Natural killer cell (primary cell): ENCODE measurements around the gene CHST8. TPM values are rescaled to one million over a fixed set of nuclear protein-coding genes. Genes with fewer than 3 reads are reported as not detected.

Source experiments
- ATAC-seq, 3 donors: fragments of 150-1000 bp in 2 of 3; fragments of 200-7000 bp in 1 of 3; cut with Tn5 transposase; 1 replicate in 1 of 3; 2 replicates in 2 of 3; pipeline ENCODE4 v1.10.0; 2021; ENCODE audit warnings: mild to moderate bottlenecking in 2 of 3, moderate library complexity in 2 of 3
- DNase-seq, 2 donors: peaks; one replicate each; pipeline versions ENCODE4 v3.0.0 to v3.0.0-alpha.2; 2013 to 2021; ENCODE audit warnings: mixed read lengths in 1 of 2
- H3K27ac ChIP-seq: one replicate; pipeline ENCODE4 v1.5.1; 2013; ENCODE audit warnings: mild to moderate bottlenecking, low read length
- H3K27me3 ChIP-seq: one replicate; pipeline ENCODE4 v1.6.1; 2013; ENCODE audit warnings: low read length; ENCODE audit not compliant: control insufficient read depth, insufficient read depth
- H3K36me3 ChIP-seq: one replicate; pipeline ENCODE4 v1.6.1; 2013; ENCODE audit warnings: low read length; ENCODE audit not compliant: control insufficient read depth, insufficient read depth
- H3K4me1 ChIP-seq: one replicate; pipeline ENCODE4 v1.6.1; 2013; ENCODE audit warnings: low read length; ENCODE audit not compliant: control insufficient read depth, insufficient read depth
- H3K4me3 ChIP-seq: one replicate; pipeline ENCODE4 v1.5.1; 2013; ENCODE audit warnings: low read length
- H3K9me3 ChIP-seq: one replicate; pipeline ENCODE4 v1.6.1; 2013; ENCODE audit warnings: low read length; ENCODE audit not compliant: control insufficient read depth, insufficient read depth
- H3K27ac Mint-ChIP-seq, 2 donors: one replicate each; pipeline ENCODE4 v1.8.0; 2022; ENCODE audit warnings: mild to moderate bottlenecking in 2 of 2, mixed read lengths in 2 of 2, moderate library complexity in 1 of 2
- H3K27me3 Mint-ChIP-seq, 2 donors: one replicate each; pipeline ENCODE4 v1.8.0; 2022; ENCODE audit warnings: low read depth in 2 of 2, mixed read lengths in 2 of 2
- H3K36me3 Mint-ChIP-seq: one replicate; pipeline ENCODE4 v1.8.0; 2022; ENCODE audit warnings: mixed read lengths
- H3K4me1 Mint-ChIP-seq, 2 donors: one replicate each; pipeline ENCODE4 v1.8.0; 2022; ENCODE audit warnings: mixed read lengths in 2 of 2
- H3K4me3 Mint-ChIP-seq: one replicate; pipeline ENCODE4 v1.8.0; 2022; ENCODE audit warnings: mild to moderate bottlenecking, moderate library complexity, mixed read lengths
- H3K9me3 Mint-ChIP-seq, 2 donors: one replicate each; pipeline ENCODE4 v1.8.0; 2022; ENCODE audit warnings: mixed read lengths in 2 of 2
- CTCF ChIP-seq: fragments of 200-600 bp; IDR thresholded peaks from one replicate; pipeline ENCODE4 v1.8.0; 2022; ENCODE audit warnings: antibody characterized with exemption
- WGBS: methylation state at CpG from one replicate; pipeline ENCODE4 v1.1.7; 2013; ENCODE audit warnings: missing lambda C conversion rate; ENCODE audit not compliant: insufficient coverage; 5-methylcytosine and 5-hydroxymethylcytosine counted together
- intact Hi-C: fragments of 100-400 bp; cut with micrococcal nuclease; formaldehyde crosslinking; loops from one replicate; pipeline ENCODE4 v1.14.2; 2022
- total RNA-seq, 4 donors: library from RNA; stranded (reverse); fragments of 120-200 nt in 1 of 4; gene quantifications; one replicate each; pipeline versions ENCODE4 v1.2.3 to v1.2.4, GENCODE V29; 2013 to 2022

The CHST8 gene
- total RNA-seq, 3 donors from 2014 or later (not counting 1 experiment from before 2014, with no cell fraction given), result not detected

DNA sequence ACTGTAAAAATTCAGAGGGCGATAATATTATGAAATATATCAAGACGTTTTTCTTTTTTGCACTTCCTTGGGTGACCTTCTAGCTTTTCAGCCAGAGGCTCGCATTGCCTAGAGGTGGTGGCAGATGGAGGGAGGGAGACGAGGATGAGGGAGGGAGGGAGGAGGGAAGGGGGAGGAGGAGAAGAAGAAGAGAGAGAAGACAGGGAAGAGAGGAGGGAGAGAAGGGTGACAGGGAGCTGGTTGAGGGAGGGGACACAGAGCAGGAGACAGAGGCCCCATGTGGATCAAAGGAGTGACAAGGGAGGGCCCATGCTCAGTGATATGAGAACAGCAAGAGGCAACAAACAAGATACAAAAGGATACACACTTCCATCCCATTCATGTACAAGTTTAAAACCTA, 166.9 kb downstream of the CHST8 start:
- Mint-ChIP-seq H3K27ac (no peak overlapping the region), H3K4me3 (no peak overlapping the region), H3K4me1 (no peaks in the 10 kb centered on the region), H3K9me3 (no peaks in the 10 kb centered on the region), H3K36me3 (no peaks in the 10 kb centered on the region), H3K27me3 (peaks cover 16 to 22% of the 10 kb centered on the region in 2 donors)
- 77% methylated on average over 4 of the region's 4 CpGs for WGBS
- DNase-seq (no peak), ATAC-seq (no peak)
- intact Hi-C loops, result no loop called here
- H3K4me3 ChIP-seq, result no peak overlapping the region
- H3K27me3 ChIP-seq, result peaks cover 4% of the 10 kb centered on the region
- H3K9me3 ChIP-seq, result no peaks in the 10 kb centered on the region
- no peaks in the 10 kb centered on the region for H3K36me3 ChIP-seq
- no peak overlapping the region for H3K27ac ChIP-seq
- H3K4me1 ChIP-seq, result no peaks in the 10 kb centered on the region
- no peak for TF ChIP-seq CTCF

DNA sequence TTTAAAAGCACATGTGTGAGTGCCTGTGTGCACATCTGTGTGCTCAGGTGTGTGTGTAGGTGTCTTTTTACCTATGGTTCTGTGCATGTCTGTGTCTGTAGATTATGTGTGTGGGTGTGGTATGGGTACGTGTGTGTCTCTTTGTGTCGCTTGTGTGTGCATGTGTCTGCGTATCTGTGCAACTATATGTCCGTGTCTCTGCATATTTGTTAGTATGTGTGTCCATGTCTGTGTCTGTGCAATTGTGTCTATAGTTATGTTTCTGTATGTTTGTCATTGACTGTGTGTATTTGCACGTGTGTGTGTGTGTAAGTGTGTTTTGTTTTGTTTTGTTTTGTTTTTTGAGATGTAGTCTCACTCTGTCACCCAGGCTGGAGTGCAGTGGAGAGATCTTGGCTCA, 167.6 kb downstream of the CHST8 start:
- H3K36me3 ChIP-seq, result no peaks in the 10 kb centered on the region
- no peaks in the 10 kb centered on the region for H3K4me1 ChIP-seq
- 85% methylated on average over 5 of the region's 5 CpGs for WGBS
- Mint-ChIP-seq H3K4me1 (no peaks in the 10 kb centered on the region), H3K36me3 (no peaks in the 10 kb centered on the region), H3K9me3 (no peaks in the 10 kb centered on the region), H3K4me3 (no peak overlapping the region), H3K27me3 (peaks cover 19 to 22% of the 10 kb centered on the region in 2 donors), H3K27ac (no peak overlapping the region)
- peaks cover 4% of the 10 kb centered on the region for H3K27me3 ChIP-seq
- TF ChIP-seq CTCF, result no peak
- H3K9me3 ChIP-seq, result no peaks in the 10 kb centered on the region
- intact Hi-C loops, result no loop called here
- ATAC-seq, result no peak
- H3K27ac ChIP-seq, result no peak overlapping the region
- no peak overlapping the region for H3K4me3 ChIP-seq
- no peak for DNase-seq

DNA sequence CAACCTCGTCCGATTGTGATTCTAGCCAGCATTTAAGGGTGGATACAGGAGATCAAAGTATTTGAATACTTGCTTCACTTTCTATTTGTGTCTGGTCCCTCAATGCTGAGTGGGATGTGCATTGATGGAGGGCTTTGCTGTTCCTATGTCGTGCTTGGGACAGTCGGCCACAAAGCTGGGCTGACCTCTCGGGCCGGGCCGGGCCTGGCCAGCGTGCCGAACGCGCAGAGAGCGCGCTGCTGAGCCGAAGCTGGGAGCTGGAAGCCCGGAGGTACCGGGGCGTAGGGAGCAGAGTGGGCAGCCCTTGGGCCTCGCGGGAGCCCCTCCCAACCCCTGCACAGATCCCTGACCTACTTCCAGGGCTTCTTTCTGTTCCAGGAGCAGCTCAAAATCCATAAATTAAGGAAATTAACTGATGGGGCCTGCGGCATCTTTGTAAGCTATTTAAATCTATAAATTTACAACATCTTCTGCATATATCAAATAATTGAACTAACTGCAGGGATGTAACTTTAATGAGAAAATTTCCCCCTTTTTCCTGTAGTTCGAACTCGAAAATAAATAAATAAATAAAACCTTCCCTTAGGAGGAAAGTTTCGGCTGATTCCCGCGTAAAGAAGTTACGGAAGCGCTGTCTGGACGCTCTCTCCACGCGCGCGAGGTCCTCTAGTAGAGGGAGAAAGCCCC, 173.1 kb downstream of the CHST8 start:
- H3K27ac Mint-ChIP-seq, result no peak overlapping the region
- no peak for TF ChIP-seq CTCF
- H3K9me3 ChIP-seq, result no peaks in the 10 kb centered on the region
- no peak for DNase-seq
- peaks cover 10 to 34% of the 10 kb centered on the region in 2 donors for H3K27me3 Mint-ChIP-seq
- H3K4me3 Mint-ChIP-seq, result peak overlapping the region; percentile 63
- H3K4me1 ChIP-seq, result peaks cover 6% of the 10 kb centered on the region
- peaks cover 4% of the 10 kb centered on the region for H3K27me3 ChIP-seq
- H3K36me3 Mint-ChIP-seq, result no peaks in the 10 kb centered on the region
- H3K36me3 ChIP-seq, result no peaks in the 10 kb centered on the region
- H3K4me1 Mint-ChIP-seq, result no peaks in the 10 kb centered on the region
- intact Hi-C loops, result no loop called here
- 42% methylated on average over 28 of the region's 32 CpGs for WGBS
- no peak for ATAC-seq
- H3K27ac ChIP-seq, result no peak overlapping the region
- H3K9me3 Mint-ChIP-seq, result no peaks in the 10 kb centered on the region
- H3K4me3 ChIP-seq, result no peak overlapping the region
